GM12875 (cell line): ENCODE measurements around the gene GOT1.

Source experiments
- H3K4me3 ChIP-seq: one replicate; pipeline ENCODE4 v1.5.1; 2011; ENCODE audit warnings: low read depth, low read length, control low read depth
- CTCF ChIP-seq: IDR thresholded peaks from 2 replicates; pipeline ENCODE4 v1.5.1; 2011; ENCODE audit warnings: low read depth, mild to moderate bottlenecking, control low read depth, inconsistent platforms, low read length, moderate library complexity, borderline replicate concordance; ENCODE audit not compliant: insufficient read depth

The GOT1 gene

GRCh38 chr10:99399664-99400063, 30.8 kb downstream of the GOT1 start:
- TF ChIP-seq CTCF: no peak
- H3K4me3 ChIP-seq: no peak overlapping the region

- no peak for TF ChIP-seq CTCF
- H3K4me3 ChIP-seq: no peak overlapping the region
Measured at GRCh38 chr10:99396471-99396870, 34.0 kb downstream of the GOT1 start.

GRCh38 chr10:99395750-99396445, 34.5 kb downstream of the GOT1 start:
- no peak for TF ChIP-seq CTCF
- no peak overlapping the region for H3K4me3 ChIP-seq

DNA sequence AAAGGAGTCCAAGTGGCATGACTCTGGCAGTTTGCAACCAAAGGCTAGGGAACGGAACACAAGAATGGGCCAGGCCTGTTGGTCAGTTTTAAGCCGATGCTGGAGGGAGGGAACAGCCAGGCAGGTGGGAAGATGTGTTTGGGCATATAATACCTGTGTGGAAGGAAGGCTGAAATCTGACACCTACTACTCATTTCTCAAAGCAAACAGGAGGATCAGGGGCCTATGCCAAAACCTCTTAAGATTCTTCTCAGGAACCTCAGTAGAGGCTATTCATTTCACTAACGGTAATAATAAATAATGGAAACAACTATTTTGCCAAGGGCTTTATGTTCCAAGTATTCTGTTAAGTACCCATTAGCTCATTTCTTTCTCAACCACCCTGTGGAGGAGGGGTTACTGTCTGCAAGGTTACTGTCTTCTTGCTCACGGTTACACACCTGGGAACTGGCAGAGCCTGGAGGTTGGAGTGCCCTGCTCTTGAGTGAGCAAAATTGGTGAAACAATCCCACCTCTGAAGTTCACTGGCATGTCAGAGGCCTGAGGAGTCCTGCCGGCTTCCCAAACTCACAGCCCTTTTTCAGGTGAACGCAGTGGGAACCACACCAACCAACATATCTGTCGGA, 35.5 kb downstream of the GOT1 start:
- H3K4me3 ChIP-seq: no peak overlapping the region
- TF ChIP-seq CTCF: no peak

GRCh38 chr10:99394256-99394655, 36.2 kb downstream of the GOT1 start:
- H3K4me3 ChIP-seq: no peak overlapping the region
- no peak for TF ChIP-seq CTCF

DNA sequence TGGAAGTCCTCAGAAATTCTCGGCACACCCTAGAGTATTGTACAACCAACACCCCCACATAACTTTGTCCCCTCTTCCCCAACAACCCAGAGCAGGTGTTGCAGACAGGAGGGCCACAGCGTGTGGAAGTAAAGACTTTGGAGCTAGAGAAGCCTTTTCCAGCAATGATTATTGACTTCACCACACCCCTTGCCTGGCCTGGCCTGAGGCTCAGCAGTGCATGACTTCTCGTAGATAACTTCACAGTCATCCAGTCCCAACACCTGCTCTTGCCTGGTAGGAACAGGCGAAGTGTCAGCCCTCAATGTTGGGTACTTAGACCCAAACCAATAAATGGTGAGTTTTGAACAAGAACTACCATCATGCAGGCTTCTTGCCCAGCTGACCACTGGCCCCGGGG, 36.7 kb downstream of the GOT1 start:
- H3K4me3 ChIP-seq: no peak overlapping the region
- no peak for TF ChIP-seq CTCF

GRCh38 chr10:99393036-99393435, 37.4 kb downstream of the GOT1 start:
- H3K4me3 ChIP-seq: no peak overlapping the region
- TF ChIP-seq CTCF: no peak
